GM12873 (cell line): ENCODE results near the gene CCNG2.

Experiments
- TF ChIP-seq, protein P1 (sequence below): IDR thresholded peaks from 2 replicates; pipeline ENCODE4 v1.5.1; 2012; ENCODE audit warnings: low read depth, mild to moderate bottlenecking, moderate library complexity, low read length, control low read depth; ENCODE audit not compliant: insufficient read depth; ENCODE audit errors: missing control alignments

The CCNG2 gene

DNA sequence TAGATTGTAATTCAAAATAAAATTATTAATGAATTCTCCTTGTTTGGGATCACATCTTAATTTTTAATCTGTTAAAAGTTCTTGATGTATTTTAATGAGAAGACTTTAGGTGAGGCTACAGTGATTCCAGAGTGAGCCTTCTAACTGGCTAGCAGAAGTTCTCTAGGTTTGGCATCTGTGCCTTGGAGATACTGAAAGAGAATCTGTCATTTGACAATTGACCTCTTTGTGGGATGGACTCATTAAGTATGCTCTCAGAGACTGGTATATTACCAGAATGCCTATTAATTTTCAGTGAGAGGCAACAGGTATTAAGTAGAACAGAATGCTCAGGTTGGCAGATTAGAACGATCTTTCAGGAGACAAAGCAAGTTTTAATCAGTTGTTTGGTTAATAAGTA lies 10.2 kb downstream of the CCNG2 start:
- TF ChIP-seq, protein P1, sequence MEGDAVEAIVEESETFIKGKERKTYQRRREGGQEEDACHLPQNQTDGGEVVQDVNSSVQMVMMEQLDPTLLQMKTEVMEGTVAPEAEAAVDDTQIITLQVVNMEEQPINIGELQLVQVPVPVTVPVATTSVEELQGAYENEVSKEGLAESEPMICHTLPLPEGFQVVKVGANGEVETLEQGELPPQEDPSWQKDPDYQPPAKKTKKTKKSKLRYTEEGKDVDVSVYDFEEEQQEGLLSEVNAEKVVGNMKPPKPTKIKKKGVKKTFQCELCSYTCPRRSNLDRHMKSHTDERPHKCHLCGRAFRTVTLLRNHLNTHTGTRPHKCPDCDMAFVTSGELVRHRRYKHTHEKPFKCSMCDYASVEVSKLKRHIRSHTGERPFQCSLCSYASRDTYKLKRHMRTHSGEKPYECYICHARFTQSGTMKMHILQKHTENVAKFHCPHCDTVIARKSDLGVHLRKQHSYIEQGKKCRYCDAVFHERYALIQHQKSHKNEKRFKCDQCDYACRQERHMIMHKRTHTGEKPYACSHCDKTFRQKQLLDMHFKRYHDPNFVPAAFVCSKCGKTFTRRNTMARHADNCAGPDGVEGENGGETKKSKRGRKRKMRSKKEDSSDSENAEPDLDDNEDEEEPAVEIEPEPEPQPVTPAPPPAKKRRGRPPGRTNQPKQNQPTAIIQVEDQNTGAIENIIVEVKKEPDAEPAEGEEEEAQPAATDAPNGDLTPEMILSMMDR = no peak

DNA sequence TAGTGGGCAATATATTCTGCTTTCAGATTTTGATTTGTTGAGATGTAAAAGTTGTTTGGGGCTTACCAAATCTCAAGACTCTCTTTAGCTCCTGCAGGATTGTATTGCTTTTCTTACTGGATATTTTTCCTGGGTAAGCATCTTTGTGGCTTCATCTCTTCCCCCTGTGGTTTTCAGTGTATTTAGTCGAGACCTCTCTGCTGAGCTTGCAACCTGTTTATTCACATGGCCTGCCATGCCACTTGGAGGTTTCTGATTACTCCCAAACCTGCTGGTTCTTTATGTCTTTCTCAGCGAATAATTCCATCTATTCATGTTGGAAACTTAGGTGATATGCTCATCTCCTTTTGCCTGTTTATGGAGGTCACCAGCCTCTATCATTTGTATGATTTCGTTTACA lies 10.9 kb downstream of the CCNG2 start:
- TF ChIP-seq, protein P1 = no peak

DNA sequence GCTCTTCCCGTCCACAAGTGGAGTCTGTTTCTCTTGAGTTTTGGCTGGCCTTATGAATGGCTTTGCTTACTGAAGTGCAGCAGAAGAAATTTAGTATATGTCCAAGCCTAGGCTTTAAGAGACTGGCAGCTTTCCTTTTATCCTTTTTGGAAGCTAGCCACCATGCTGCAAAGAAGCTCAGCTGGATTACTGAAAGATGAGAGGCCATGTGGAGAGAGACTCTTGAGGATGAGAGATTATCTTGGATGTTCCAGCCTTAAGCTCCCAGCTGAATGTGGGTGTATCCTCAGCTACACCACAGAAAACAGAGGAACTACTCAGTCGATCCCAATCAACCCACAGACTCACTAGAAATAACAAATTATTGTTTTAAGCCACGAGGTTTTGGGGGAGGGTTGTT lies 12.5 kb downstream of the CCNG2 start:
- TF ChIP-seq, protein P1 = no peak

- TF ChIP-seq, protein P1 = no peak
These were observed 13.9 kb downstream of the CCNG2 start for GRCh38 chr4:77170926-77171325.

- TF ChIP-seq, protein P1 = no peak
These were observed 15.3 kb downstream of the CCNG2 start for GRCh38 chr4:77172336-77172735.

DNA sequence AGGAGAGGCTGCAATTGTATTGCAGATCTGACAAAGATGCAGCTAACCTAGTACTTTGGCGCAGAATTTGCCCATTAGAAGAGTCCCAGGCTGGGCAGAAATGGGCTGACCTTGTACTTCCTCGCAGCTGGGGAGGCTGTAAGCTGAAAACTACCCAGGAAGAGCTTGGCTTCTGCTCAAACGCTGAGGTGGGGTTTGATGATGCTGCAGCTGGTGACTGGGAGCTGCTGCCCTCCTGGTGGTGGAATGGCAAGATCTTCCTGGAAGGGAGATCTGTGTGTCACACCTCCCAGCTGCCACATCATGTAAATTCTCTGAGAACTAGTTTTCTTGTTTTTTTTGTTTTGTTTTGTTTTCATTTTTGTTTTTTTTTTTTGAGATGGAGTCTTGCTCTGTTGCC lies 17.4 kb downstream of the CCNG2 start:
- TF ChIP-seq, protein P1 = no peak

- TF ChIP-seq, protein P1 = no peak
These were observed 18.2 kb downstream of the CCNG2 start for GRCh38 chr4:77175201-77175611.
